ENCODE measurements around the gene EPHB6.

The EPHB6 gene

GRCh38 chr7:142908921-142909890 is 54.3 kb downstream of the EPHB6 start:
- ATAC-seq (replicated peaks) (peak; percentile 41), DNase-seq (no peak)
- Mint-ChIP-seq H3K4me1 (ENCODE audit: low read depth in 2 of 2) (no peaks in the 10 kb centered on the region), H3K27me3 (peaks cover 65 to 78% of the 10 kb centered on the region in 2 donors), H3K27ac (no peak overlapping the region), H3K36me3 (ENCODE audit: insufficient read depth) (peaks cover 2% of the 10 kb centered on the region), H3K4me3 (no peak overlapping the region), H3K9me3 (no peaks in the 10 kb centered on the region)

GRCh38 chr7:142910031-142910433 is 55.2 kb downstream of the EPHB6 start:
- peaks cover 69 to 87% of the 10 kb centered on the region in 2 donors for H3K27me3 Mint-ChIP-seq
- H3K27ac Mint-ChIP-seq = no peak overlapping the region
- ATAC-seq (replicated peaks) = no peak
- H3K4me1 Mint-ChIP-seq (ENCODE audit: low read depth in 2 of 2) = no peaks in the 10 kb centered on the region
- H3K9me3 Mint-ChIP-seq = no peaks in the 10 kb centered on the region
- no peak overlapping the region for H3K4me3 Mint-ChIP-seq
- DNase-seq = no peak
- H3K36me3 Mint-ChIP-seq (ENCODE audit: insufficient read depth) = no peaks in the 10 kb centered on the region

GRCh38 chr7:142910481-142910880 is 55.6 kb downstream of the EPHB6 start:
- no peaks in the 10 kb centered on the region for H3K9me3 Mint-ChIP-seq
- no peak overlapping the region for H3K27ac Mint-ChIP-seq
- H3K4me1 Mint-ChIP-seq (ENCODE audit: low read depth in 2 of 2) = no peaks in the 10 kb centered on the region
- H3K4me3 Mint-ChIP-seq = no peak overlapping the region
- ATAC-seq (replicated peaks) (no peak), DNase-seq (no peak)
- H3K36me3 Mint-ChIP-seq (ENCODE audit: insufficient read depth) = no peaks in the 10 kb centered on the region
- peaks cover 69 to 91% of the 10 kb centered on the region in 2 donors for H3K27me3 Mint-ChIP-seq

- H3K27me3 Mint-ChIP-seq = peaks cover 62 to 84% of the 10 kb centered on the region in 2 donors
- H3K36me3 Mint-ChIP-seq (ENCODE audit: insufficient read depth) = no peaks in the 10 kb centered on the region
- no peak for ATAC-seq (replicated peaks)
- DNase-seq = no peak
- no peaks in the 10 kb centered on the region for H3K9me3 Mint-ChIP-seq
- H3K4me1 Mint-ChIP-seq (ENCODE audit: low read depth in 2 of 2) = no peaks in the 10 kb centered on the region
- H3K27ac Mint-ChIP-seq = no peak overlapping the region
- no peak overlapping the region for H3K4me3 Mint-ChIP-seq
Observed at GRCh38 chr7:142913051-142913450, 58.2 kb downstream of the EPHB6 start.

- DNase-seq = no peak
Observed at GRCh38 chr7:142913566-142913965, 58.7 kb downstream of the EPHB6 start.

GRCh38 chr7:142914121-142914520 is 59.2 kb downstream of the EPHB6 start:
- Mint-ChIP-seq H3K36me3 (ENCODE audit: insufficient read depth) (no peaks in the 10 kb centered on the region), H3K4me1 (ENCODE audit: low read depth in 2 of 2) (no peaks in the 10 kb centered on the region), H3K9me3 (no peaks in the 10 kb centered on the region), H3K27ac (no peak overlapping the region), H3K27me3 (peaks cover 52 to 84% of the 10 kb centered on the region in 2 donors), H3K4me3 (no peak overlapping the region)
- ATAC-seq (replicated peaks) (no peak), DNase-seq (no peak)

More at GRCh38 chr7:142913566-142913965, 58.7 kb downstream of the EPHB6 start:
- Mint-ChIP-seq H3K4me1 (ENCODE audit: low read depth in 2 of 2) (no peaks in the 10 kb centered on the region), H3K27me3 (peaks cover 57 to 84% of the 10 kb centered on the region in 2 donors), H3K36me3 (ENCODE audit: insufficient read depth) (no peaks in the 10 kb centered on the region), H3K4me3 (no peak overlapping the region), H3K27ac (no peak overlapping the region), H3K9me3 (no peaks in the 10 kb centered on the region)
- ATAC-seq (replicated peaks) = no peak

- no peaks in the 10 kb centered on the region for H3K9me3 Mint-ChIP-seq
- DNase-seq = no peak
- no peak overlapping the region for H3K27ac Mint-ChIP-seq
- no peak overlapping the region for H3K4me3 Mint-ChIP-seq
- no peaks in the 10 kb centered on the region for H3K36me3 Mint-ChIP-seq (ENCODE audit: insufficient read depth)
- H3K27me3 Mint-ChIP-seq = peaks cover 44 to 86% of the 10 kb centered on the region in 2 donors
- ATAC-seq (replicated peaks) = no peak
- H3K4me1 Mint-ChIP-seq (ENCODE audit: low read depth in 2 of 2) = no peaks in the 10 kb centered on the region
Observed at GRCh38 chr7:142915315-142915714, 60.4 kb downstream of the EPHB6 start.

- H3K27me3 Mint-ChIP-seq = peaks cover 33 to 74% of the 10 kb centered on the region in 2 donors
- H3K27ac Mint-ChIP-seq = no peak overlapping the region
- no peaks in the 10 kb centered on the region for H3K4me1 Mint-ChIP-seq (ENCODE audit: low read depth in 2 of 2)
- no peaks in the 10 kb centered on the region for H3K9me3 Mint-ChIP-seq
- ATAC-seq (replicated peaks) (no peak), DNase-seq (no peak)
- no peaks in the 10 kb centered on the region for H3K36me3 Mint-ChIP-seq (ENCODE audit: insufficient read depth)
- no peak overlapping the region for H3K4me3 Mint-ChIP-seq
Observed at GRCh38 chr7:142916508-142916907, 61.6 kb downstream of the EPHB6 start.

GRCh38 chr7:142917447-142917846 is 62.6 kb downstream of the EPHB6 start:
- Mint-ChIP-seq H3K27ac (no peak overlapping the region), H3K4me1 (ENCODE audit: low read depth in 2 of 2) (no peaks in the 10 kb centered on the region), H3K27me3 (peaks cover 24 to 65% of the 10 kb centered on the region in 2 donors), H3K9me3 (no peaks in the 10 kb centered on the region), H3K36me3 (ENCODE audit: insufficient read depth) (no peaks in the 10 kb centered on the region), H3K4me3 (no peak overlapping the region)
- no peak for ATAC-seq (replicated peaks)
- DNase-seq = no peak

GRCh38 chr7:142918901-142919300 is 64.0 kb downstream of the EPHB6 start:
- Mint-ChIP-seq H3K27me3 (peaks cover 14 to 52% of the 10 kb centered on the region in 2 donors), H3K36me3 (ENCODE audit: insufficient read depth) (no peaks in the 10 kb centered on the region), H3K4me3 (no peak overlapping the region), H3K27ac (no peak overlapping the region), H3K4me1 (ENCODE audit: low read depth in 2 of 2) (no peaks in the 10 kb centered on the region), H3K9me3 (no peaks in the 10 kb centered on the region)
- no peak for ATAC-seq (replicated peaks)
- DNase-seq = no peak

- Mint-ChIP-seq H3K9me3 (no peaks in the 10 kb centered on the region), H3K4me3 (no peak overlapping the region), H3K36me3 (ENCODE audit: insufficient read depth) (no peaks in the 10 kb centered on the region), H3K27me3 (peaks cover 6 to 45% of the 10 kb centered on the region in 2 donors), H3K27ac (no peak overlapping the region), H3K4me1 (ENCODE audit: low read depth in 2 of 2) (no peaks in the 10 kb centered on the region)
- DNase-seq = no peak
- no peak for ATAC-seq (replicated peaks)
Observed at GRCh38 chr7:142919656-142920055, 64.8 kb downstream of the EPHB6 start.
